Occipital lobe (tissue), 2 donors: Measurements from ENCODE around the gene AHCYL2. TPM values are rescaled to one million over a fixed set of nuclear protein-coding genes. Genes with fewer than 3 reads are reported as not detected.
"Not testable (repeated sequence)": the region's sequence is repeated elsewhere in the genome, so short reads cannot be mapped to it uniquely, and the experiment has no call there.

Experiments used
- DNase-seq: peaks from one replicate; lab custom pipeline; 2025; lab: John Stamatoyannopoulos, UW
- total RNA-seq: library from RNA; depleted of rRNA; stranded (reverse); fragments of >200 nt; gene quantifications from one replicate; pipeline ENCODE4 v1.2.3, GENCODE V29; 2014

The AHCYL2 gene
- total RNA-seq, 1 donor from 2014 or later: 22.8 TPM

GRCh38 chr7:129383542-129384132, 158.8 kb downstream of the AHCYL2 start:
- DNase-seq: no peak

- DNase-seq: no peak
These were observed 160.3 kb downstream of the AHCYL2 start for GRCh38 chr7:129385116-129385515.

GRCh38 chr7:129385598-129385997, 160.8 kb downstream of the AHCYL2 start:
- no peak for DNase-seq

- no peak for DNase-seq
These were observed 161.7 kb downstream of the AHCYL2 start for GRCh38 chr7:129386506-129386905.

GRCh38 chr7:129387537-129387936, 162.7 kb downstream of the AHCYL2 start:
- DNase-seq: no peak

- no peak for DNase-seq
These were observed 163.7 kb downstream of the AHCYL2 start for GRCh38 chr7:129388333-129389098.

GRCh38 chr7:129389829-129390228, 165.0 kb downstream of the AHCYL2 start:
- no peak for DNase-seq

GRCh38 chr7:129390314-129390713, 165.5 kb downstream of the AHCYL2 start:
- DNase-seq: no peak

- DNase-seq: no peak
These were observed 166.8 kb downstream of the AHCYL2 start for GRCh38 chr7:129391546-129392171.

GRCh38 chr7:129393255-129393654, 168.4 kb downstream of the AHCYL2 start:
- DNase-seq: no peak

GRCh38 chr7:129394101-129394500, 169.3 kb downstream of the AHCYL2 start:
- no peak for DNase-seq

GRCh38 chr7:129394982-129395914, 170.4 kb downstream of the AHCYL2 start:
- no peak for DNase-seq

- DNase-seq: no peak
These were observed 176.6 kb downstream of the AHCYL2 start for GRCh38 chr7:129401228-129401966.

GRCh38 chr7:129401967-129402860, 177.4 kb downstream of the AHCYL2 start:
- DNase-seq: no peak

- no peak for DNase-seq
These were observed 180.7 kb downstream of the AHCYL2 start for GRCh38 chr7:129405527-129405926.

- DNase-seq: not testable (repeated sequence)
These were observed 185.4 kb downstream of the AHCYL2 start for GRCh38 chr7:129410238-129410637.

GRCh38 chr7:129412501-129412900, 187.7 kb downstream of the AHCYL2 start:
- no peak for DNase-seq

GRCh38 chr7:129417073-129417472, 192.2 kb downstream of the AHCYL2 start:
- DNase-seq: no peak

- no peak for DNase-seq
These were observed 197.0 kb downstream of the AHCYL2 start for GRCh38 chr7:129421717-129422250.

- DNase-seq: no peak
These were observed 197.9 kb downstream of the AHCYL2 start for GRCh38 chr7:129422727-129423126.
